GM12864 (cell line): ENCODE results near the gene NRXN2.

Source experiments
- DNase-seq: peaks from one replicate; pipeline ENCODE4 v3.0.0-alpha.2; 2011; ENCODE audit warnings: low read depth
- H3K4me3 ChIP-seq: 2 replicates; pipeline ENCODE4 v1.5.1; 2011; ENCODE audit warnings: mild to moderate bottlenecking, low read depth, low read length, control low read depth
- TF ChIP-seq, protein P1 (sequence below): IDR thresholded peaks from 2 replicates; pipeline ENCODE4 v1.5.1; 2011; ENCODE audit warnings: low read depth, mild to moderate bottlenecking, moderate library complexity, low read length, control low read depth, inconsistent platforms; ENCODE audit errors: missing control alignments

The NRXN2 gene

DNA sequence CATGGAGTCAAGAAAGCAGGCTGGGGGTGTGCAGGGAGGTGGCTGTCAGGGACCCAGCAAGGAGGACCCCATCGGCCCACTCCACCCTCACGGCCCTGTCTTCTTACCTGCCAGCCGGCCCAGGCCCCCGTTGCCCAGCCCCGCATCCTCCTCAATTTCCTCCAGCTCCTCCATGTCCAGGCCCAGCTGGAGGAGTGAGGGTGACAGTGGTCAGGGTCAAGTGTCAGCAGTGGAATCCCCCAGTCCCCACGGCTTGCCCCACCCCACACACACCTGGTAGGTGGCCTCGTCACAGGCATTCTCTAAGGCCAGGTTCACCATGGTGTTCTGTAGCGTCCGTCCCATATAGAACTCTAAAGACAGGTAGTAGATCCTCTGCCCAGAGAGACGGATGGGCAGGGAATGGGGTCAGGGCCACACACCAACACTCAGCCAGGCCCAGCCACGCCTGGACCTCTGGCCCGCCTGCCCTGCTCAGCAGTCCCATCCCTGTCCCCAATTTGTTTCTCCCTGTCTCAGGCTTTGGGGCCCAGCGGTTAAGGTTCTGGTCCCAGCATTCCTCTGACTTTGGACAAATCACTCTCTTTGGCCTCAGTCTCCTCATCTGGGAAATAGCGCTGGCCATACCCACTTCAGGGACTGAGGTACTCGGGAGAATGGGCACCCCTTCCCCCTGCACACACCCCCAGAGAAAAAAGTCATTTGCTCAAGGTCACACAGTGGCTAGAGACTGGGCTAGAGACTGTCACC, 35.5 kb upstream of the NRXN2 start:
- no peak for DNase-seq
- no peak overlapping the region for H3K4me3 ChIP-seq
- TF ChIP-seq, protein P1, sequence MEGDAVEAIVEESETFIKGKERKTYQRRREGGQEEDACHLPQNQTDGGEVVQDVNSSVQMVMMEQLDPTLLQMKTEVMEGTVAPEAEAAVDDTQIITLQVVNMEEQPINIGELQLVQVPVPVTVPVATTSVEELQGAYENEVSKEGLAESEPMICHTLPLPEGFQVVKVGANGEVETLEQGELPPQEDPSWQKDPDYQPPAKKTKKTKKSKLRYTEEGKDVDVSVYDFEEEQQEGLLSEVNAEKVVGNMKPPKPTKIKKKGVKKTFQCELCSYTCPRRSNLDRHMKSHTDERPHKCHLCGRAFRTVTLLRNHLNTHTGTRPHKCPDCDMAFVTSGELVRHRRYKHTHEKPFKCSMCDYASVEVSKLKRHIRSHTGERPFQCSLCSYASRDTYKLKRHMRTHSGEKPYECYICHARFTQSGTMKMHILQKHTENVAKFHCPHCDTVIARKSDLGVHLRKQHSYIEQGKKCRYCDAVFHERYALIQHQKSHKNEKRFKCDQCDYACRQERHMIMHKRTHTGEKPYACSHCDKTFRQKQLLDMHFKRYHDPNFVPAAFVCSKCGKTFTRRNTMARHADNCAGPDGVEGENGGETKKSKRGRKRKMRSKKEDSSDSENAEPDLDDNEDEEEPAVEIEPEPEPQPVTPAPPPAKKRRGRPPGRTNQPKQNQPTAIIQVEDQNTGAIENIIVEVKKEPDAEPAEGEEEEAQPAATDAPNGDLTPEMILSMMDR = no peak

DNA sequence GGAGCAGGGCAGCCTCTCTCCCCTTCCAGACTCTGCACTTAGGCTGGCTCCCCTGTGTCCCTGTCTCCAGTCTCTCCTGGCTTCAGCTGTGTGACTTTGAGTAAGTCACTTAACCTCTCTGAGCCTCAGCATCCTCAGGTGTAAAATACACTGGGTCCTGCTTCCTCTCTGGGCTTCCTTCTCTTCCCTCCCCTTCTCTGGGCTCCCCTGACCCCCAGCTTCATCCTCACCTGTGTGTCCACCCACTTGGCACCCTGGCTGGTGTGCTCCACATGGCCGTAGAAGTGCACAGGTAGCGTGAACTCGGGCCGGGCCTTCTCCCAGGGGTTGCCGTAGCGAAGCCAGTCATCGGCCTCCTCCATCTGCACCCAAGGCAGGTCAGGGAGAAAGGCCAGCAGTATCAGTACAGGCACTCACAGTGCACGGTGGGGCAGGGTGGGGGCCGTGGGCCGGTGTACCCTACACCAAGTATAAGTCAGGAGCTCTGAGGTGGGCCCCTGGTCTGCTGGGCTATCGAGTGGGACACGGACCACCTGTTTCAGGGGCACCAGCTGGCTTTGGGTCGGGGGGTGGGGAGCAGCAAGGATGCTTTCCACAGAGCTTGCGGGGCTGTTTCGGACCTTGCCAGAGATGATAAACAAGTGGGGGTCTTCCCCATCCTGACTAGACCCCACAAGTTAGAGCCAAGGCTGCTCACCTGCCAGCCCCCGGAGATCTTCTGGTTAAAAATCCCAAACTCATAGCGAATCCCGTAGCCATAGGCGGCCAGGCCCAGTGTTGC, 34.7 kb upstream of the NRXN2 start:
- H3K4me3 ChIP-seq = no peak overlapping the region
- TF ChIP-seq, protein P1 = no peak
- DNase-seq = no peak

DNA sequence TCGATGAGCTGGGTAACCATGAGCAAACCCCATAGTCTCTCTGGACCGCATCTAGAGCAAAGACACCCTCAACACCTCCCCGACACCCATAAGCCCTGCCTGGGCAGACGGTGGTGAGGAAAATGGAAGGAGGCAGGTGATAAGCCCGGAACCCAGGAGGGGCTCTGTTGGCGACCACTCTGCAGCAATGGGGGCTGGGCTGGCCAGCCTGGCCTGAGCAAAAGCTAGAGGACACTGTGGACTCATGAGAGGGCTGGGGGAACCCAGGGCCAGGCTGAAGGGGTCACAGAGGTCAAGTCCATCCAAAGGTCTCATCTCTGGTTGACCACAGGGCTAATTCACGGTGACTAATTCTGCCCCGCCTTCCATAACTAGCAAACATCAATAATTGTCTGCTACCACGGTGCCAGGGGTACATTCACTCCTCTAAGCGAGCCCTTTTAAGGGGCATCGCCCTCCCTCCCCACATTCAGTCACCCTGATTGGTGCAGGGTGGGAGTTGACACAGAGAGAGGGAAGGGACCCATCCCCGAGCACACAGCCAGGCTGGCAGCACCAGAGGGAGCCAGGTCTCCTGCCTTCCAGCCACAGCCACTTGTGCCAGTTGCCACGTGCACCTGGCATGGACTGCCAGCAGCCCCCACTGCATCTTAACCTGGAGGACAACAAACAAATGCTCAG, 32.8 kb upstream of the NRXN2 start:
- TF ChIP-seq, protein P1 = no peak
- DNase-seq = no peak
- no peak overlapping the region for H3K4me3 ChIP-seq

DNA sequence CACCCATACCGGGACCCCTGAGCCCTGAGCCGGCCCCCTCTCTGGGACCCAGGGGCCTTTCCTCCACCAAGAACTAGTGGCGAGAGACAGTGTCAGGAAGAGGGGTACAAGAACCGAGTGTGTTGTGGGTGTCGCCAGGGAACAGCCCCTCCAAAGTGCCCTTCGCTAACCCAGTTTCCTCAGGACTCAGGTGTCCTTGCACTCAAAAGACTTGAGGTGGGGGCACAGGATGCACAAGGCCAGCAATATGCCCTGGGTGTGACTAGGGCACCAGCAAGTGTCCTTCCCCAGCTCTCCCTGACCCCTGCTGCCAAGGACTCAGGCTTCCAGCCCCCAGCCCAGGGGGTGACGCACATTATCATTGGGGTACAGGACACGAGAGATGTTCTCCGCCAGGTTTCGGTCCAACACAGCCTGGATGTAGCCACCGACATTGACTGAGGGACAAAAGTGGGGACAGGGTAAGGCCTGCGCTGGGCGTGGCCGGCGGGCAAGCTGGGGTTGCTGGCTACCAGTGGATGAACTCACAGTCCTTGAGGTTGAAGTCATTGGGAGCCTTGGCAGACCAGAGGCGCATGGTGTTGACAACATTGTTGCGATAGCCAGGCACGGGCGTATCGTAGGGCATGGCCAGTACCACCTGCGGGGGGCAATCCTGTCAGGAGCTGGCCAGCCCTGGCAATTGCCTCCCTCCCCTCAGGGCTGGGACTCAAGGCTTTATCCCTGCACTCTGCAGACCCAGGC, 32.1 kb upstream of the NRXN2 start:
- DNase-seq = no peak
- H3K4me3 ChIP-seq = no peak overlapping the region
- TF ChIP-seq, protein P1 = no peak

DNA sequence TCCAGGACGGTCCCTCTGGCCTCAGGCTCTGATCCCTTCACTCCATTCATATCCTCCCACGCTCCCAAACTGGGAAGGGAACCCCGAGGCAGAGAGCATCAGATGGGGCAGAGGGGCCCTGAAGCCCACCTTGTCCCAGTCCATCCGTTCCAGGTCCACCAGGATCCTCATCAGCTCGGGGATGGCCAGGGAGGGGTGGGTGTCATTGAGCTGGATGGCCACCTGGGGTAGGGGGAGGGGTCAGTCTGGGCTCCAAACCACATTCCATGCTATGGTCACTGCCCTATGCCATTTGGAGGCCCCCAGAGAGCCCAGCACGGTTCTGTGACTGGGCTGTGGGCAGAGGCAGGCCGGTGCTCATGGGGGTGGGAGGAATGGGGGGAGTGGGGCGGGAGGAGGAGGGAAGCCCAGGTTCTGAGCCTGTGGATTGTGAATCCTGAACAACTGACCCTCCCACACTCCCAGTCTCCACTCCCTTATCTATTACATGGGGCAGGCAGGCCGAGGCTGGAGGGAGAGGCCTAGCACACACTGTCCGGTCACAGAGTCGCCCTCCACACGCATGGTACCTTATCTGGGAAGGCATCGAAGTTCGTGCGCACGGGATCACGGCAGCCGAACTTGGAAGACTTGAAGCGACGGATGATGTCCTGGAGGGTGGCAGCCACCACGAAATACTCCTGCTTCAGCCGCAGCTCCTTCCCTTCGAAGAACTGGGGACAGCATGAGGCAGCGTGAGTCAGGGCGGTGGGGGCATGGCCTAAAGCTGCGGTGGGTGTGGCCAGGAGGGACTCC, 31.3 kb upstream of the NRXN2 start:
- TF ChIP-seq, protein P1 = no peak
- no peak for DNase-seq
- H3K4me3 ChIP-seq = no peak overlapping the region
